Astrocyte (in vitro differentiated cells and primary cell): ENCODE data around the gene HLA-DQB1. TPM values are rescaled to one million over a fixed set of nuclear protein-coding genes. Genes with fewer than 3 reads are reported as not detected.
A peak's percentile ranks its signal among the peaks of the same experiment; 100 is the strongest.
"Not testable (repeated sequence)": the region's sequence is repeated elsewhere in the genome, so short reads cannot be mapped to it uniquely, and the experiment has no call there.

Experiments
- DNase-seq: peaks from one replicate; pipeline ENCODE4 v3.0.0-alpha.2; 2010; ENCODE audit warnings: low read depth
- FAIRE-seq: peaks from 2 replicates; lab custom pipeline; 2011; peaks lifted over from hg19 to GRCh38; lab: Jason Lieb, UNC
- H2AFZ ChIP-seq: 2 replicates; pipeline ENCODE4 v1.6.0; 2012; ENCODE audit warnings: low read depth, low read length, inconsistent platforms
- H3K27ac ChIP-seq: 2 replicates; pipeline ENCODE4 v1.5.1; 2011; ENCODE audit warnings: low read depth, low read length, inconsistent platforms
- H3K27me3 ChIP-seq: 2 replicates; pipeline ENCODE4 v1.6.0; 2011; ENCODE audit warnings: low read length, inconsistent platforms; ENCODE audit not compliant: insufficient read depth
- H3K36me3 ChIP-seq: 2 replicates; pipeline ENCODE4 v1.5.1; 2011; ENCODE audit warnings: low read length, inconsistent platforms; ENCODE audit not compliant: insufficient read depth
- H3K4me1 ChIP-seq: 2 replicates; pipeline ENCODE4 v1.5.1; 2011; ENCODE audit warnings: low read length, inconsistent platforms; ENCODE audit not compliant: insufficient read depth
- H3K4me2 ChIP-seq: 2 replicates; pipeline ENCODE4 v1.6.0; 2012; ENCODE audit warnings: low read length, inconsistent platforms
- H3K4me3 ChIP-seq: 2 replicates; pipeline ENCODE4 v1.5.1; 2011; ENCODE audit warnings: low read depth, mild to moderate bottlenecking, low read length, inconsistent platforms; ENCODE audit not compliant: insufficient read depth
- H3K79me2 ChIP-seq: 2 replicates; pipeline ENCODE4 v1.6.0; 2012; ENCODE audit warnings: mild to moderate bottlenecking, low read length, inconsistent platforms; ENCODE audit not compliant: insufficient read depth
- H3K9ac ChIP-seq: 2 replicates; pipeline ENCODE4 v1.6.0; 2012; ENCODE audit warnings: mild to moderate bottlenecking, low read length, inconsistent platforms
- H3K9me3 ChIP-seq: 2 replicates; pipeline ENCODE4 v1.5.1; 2012; ENCODE audit warnings: low read depth, mild to moderate bottlenecking, low read length, inconsistent platforms; ENCODE audit not compliant: insufficient read depth
- H4K20me1 ChIP-seq: 2 replicates; pipeline ENCODE4 v1.6.0; 2012; ENCODE audit warnings: low read length, inconsistent platforms; ENCODE audit not compliant: insufficient read depth
- H3K27ac Mint-ChIP-seq: one replicate; pipeline ENCODE4 v1.8.0; 2021; ENCODE audit warnings: mild to moderate bottlenecking, mixed read lengths; ENCODE audit not compliant: unreplicated experiment
- H3K27me3 Mint-ChIP-seq: one replicate; pipeline ENCODE4 v1.8.0; 2021; ENCODE audit warnings: low read depth, mixed read lengths; ENCODE audit not compliant: unreplicated experiment
- H3K36me3 Mint-ChIP-seq: one replicate; pipeline ENCODE4 v1.8.0; 2021; ENCODE audit warnings: low read depth, mixed read lengths; ENCODE audit not compliant: unreplicated experiment
- H3K4me1 Mint-ChIP-seq: one replicate; pipeline ENCODE4 v1.8.0; 2021; ENCODE audit warnings: low read depth, mixed read lengths; ENCODE audit not compliant: unreplicated experiment
- H3K4me3 Mint-ChIP-seq: one replicate; pipeline ENCODE4 v1.8.0; 2021; ENCODE audit warnings: mild to moderate bottlenecking, moderate library complexity, mixed read lengths; ENCODE audit not compliant: unreplicated experiment
- H3K9me3 Mint-ChIP-seq: one replicate; pipeline ENCODE4 v1.8.0; 2021; ENCODE audit warnings: mild to moderate bottlenecking, mixed read lengths; ENCODE audit not compliant: unreplicated experiment
- EZH2 ChIP-seq: IDR thresholded peaks from 2 replicates; pipeline ENCODE4 v1.6.1; 2012; ENCODE audit warnings: mild to moderate bottlenecking, low read length, inconsistent platforms; ENCODE audit not compliant: insufficient read depth
- total RNA-seq: library from RNA; stranded (reverse); gene quantifications from 2 replicates; pipeline ENCODE4 v1.2.1, GENCODE V29; 2021
- TF ChIP-seq, protein P1 (sequence below): IDR thresholded peaks from 2 replicates; pipeline ENCODE4 v1.5.1; 2011; ENCODE audit warnings: low read depth, mild to moderate bottlenecking, inconsistent platforms, low read length, moderate library complexity; ENCODE audit not compliant: insufficient read depth

The HLA-DQB1 gene
- total RNA-seq, 1 donor from 2014 or later: 3.7 TPM

DNA sequence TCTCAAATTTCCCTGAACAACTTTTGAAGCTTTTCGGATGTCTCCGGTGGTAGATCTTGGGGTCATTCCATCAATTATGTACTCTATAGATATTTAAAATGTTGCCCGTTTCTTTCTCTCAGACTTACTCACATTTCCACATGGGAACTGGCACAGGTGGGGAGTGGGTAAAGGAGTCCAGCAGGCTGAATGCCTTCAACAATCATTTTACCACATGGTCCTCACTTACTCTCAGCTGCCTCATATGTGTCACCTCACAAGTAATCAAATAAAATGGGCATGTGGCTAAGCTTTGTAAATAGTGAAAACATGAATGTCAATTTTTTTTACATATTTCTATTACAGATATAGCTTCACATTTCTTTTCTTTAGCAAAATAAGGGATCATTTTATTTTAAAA, 28.6 kb downstream of the HLA-DQB1 start:
- Histone ChIP-seq H2AFZ (no peak overlapping the region), H3K4me3 (no peak overlapping the region), H4K20me1 (no peaks in the 10 kb centered on the region), H3K9ac (no peak overlapping the region), H3K27me3 (no peaks in the 10 kb centered on the region), H3K4me1 (no peaks in the 10 kb centered on the region), H3K9me3 (no peaks in the 10 kb centered on the region), H3K27ac (no peak overlapping the region), H3K36me3 (no peaks in the 10 kb centered on the region), H3K79me2 (no peaks in the 10 kb centered on the region), H3K4me2 (no peak overlapping the region)
- peaks cover 14% of the 10 kb centered on the region for H3K4me1 Mint-ChIP-seq
- no peak overlapping the region for H3K4me3 Mint-ChIP-seq
- H3K27me3 Mint-ChIP-seq: peaks cover 11% of the 10 kb centered on the region
- H3K9me3 Mint-ChIP-seq: peaks cover 2% of the 10 kb centered on the region
- peak overlapping the region; percentile 6 for H3K27ac Mint-ChIP-seq
- FAIRE-seq: no peak
- TF ChIP-seq EZH2: no peak
- H3K36me3 Mint-ChIP-seq: no peaks in the 10 kb centered on the region
- DNase-seq: no peak

DNA sequence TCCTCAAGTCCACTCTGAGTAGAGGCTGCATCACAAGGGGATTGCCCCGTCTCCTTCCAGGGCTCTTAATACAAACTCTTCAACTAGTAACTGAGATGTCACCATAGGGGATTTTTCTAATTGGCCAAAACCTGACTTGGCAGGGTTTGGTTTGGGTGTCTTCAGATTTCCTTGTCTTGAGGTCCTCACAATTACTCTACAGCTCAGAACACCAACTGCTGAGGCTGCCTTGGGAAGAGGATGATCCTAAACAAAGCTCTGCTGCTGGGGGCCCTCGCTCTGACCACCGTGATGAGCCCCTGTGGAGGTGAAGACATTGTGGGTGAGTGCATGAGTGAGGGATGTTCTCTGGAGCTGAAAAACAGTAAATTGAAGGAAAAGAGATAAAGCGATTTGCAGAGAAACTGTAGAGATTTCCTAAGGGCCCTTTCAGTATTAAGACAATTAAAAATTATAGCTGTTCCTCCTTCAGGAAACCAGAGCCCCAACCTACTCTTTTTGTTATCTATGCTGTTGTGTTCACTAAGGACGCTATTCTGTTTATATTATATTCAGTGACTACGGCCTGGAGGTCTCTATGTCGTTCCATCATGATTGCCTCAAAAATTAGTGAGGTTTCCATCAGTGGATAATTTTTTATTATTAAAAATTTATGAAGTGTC, 29.1 kb downstream of the HLA-DQB1 start, which contains the start of gene HLA-DQA1:
Gene HLA-DQA1, plus strand, starts transcription at position 188 of the 662 bp plus-strand sequence. Its CDS starts 53 bp downstream, at position 241.
- no peaks in the 10 kb centered on the region for H3K27me3 ChIP-seq
- no peak within 1 kb of the TSS for H2AFZ ChIP-seq
- no peaks in the 10 kb centered on the region for H4K20me1 ChIP-seq
- peaks cover 2% of the 10 kb centered on the region for H3K9me3 Mint-ChIP-seq
- H3K27ac Mint-ChIP-seq: peak within 1 kb of the TSS; percentile 79
- no peaks in the 10 kb centered on the region for H3K36me3 Mint-ChIP-seq
- no peak within 1 kb of the TSS for H3K4me2 ChIP-seq
- H3K9me3 ChIP-seq: no peaks in the 10 kb centered on the region
- H3K4me3 Mint-ChIP-seq: no peak within 1 kb of the TSS
- no peak for TF ChIP-seq EZH2
- TF ChIP-seq, protein P1, sequence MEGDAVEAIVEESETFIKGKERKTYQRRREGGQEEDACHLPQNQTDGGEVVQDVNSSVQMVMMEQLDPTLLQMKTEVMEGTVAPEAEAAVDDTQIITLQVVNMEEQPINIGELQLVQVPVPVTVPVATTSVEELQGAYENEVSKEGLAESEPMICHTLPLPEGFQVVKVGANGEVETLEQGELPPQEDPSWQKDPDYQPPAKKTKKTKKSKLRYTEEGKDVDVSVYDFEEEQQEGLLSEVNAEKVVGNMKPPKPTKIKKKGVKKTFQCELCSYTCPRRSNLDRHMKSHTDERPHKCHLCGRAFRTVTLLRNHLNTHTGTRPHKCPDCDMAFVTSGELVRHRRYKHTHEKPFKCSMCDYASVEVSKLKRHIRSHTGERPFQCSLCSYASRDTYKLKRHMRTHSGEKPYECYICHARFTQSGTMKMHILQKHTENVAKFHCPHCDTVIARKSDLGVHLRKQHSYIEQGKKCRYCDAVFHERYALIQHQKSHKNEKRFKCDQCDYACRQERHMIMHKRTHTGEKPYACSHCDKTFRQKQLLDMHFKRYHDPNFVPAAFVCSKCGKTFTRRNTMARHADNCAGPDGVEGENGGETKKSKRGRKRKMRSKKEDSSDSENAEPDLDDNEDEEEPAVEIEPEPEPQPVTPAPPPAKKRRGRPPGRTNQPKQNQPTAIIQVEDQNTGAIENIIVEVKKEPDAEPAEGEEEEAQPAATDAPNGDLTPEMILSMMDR: no peak
- no peaks in the 10 kb centered on the region for H3K36me3 ChIP-seq
- no peak within 1 kb of the TSS for H3K9ac ChIP-seq
- no peak within 1 kb of the TSS for H3K4me3 ChIP-seq
- no peaks in the 10 kb centered on the region for H3K79me2 ChIP-seq
- no peak within 1 kb of the TSS for H3K27ac ChIP-seq
- no peak for FAIRE-seq
- H3K27me3 Mint-ChIP-seq: peaks cover 12% of the 10 kb centered on the region
- H3K4me1 ChIP-seq: no peaks in the 10 kb centered on the region
- H3K4me1 Mint-ChIP-seq: peaks cover 14% of the 10 kb centered on the region
- DNase-seq: no peak

DNA sequence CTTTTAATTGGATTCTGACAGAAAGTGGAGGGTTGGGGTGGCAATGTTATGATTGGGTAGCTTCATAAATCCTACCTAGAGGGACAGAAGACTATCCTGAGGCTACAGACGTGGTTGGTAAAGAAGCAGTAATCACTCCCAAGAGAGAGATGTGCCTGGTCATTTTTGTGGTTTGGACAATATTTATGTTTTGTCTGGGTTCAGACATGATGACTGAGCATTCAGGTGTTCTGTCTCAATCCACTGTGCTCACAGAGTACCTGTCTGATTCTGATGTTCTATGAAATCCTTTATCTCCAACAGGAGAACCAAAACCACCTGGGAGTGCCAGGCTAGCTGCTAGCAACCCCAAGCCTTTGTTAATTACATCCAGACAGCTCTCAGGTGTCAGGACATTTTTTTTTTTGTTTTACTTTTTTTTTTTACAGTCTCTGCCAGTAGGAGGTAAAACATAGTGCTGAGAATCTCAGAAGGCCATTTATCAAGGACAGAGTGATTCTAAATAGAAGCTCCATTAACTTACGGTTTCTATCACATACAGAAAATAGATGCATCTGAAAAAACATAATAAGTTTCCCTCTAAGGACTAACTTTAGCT, 30.8 kb downstream of the HLA-DQB1 start:
- Mint-ChIP-seq H3K4me3 (peak overlapping the region; percentile 41), H3K4me1 (peaks cover 14% of the 10 kb centered on the region), H3K27ac (peak overlapping the region; percentile 79), H3K9me3 (peaks cover 2% of the 10 kb centered on the region), H3K36me3 (no peaks in the 10 kb centered on the region), H3K27me3 (peaks cover 9% of the 10 kb centered on the region)
- H4K20me1 ChIP-seq: no peaks in the 10 kb centered on the region
- no peaks in the 10 kb centered on the region for H3K4me1 ChIP-seq
- H3K9me3 ChIP-seq: no peaks in the 10 kb centered on the region
- no peak overlapping the region for H3K4me3 ChIP-seq
- H3K9ac ChIP-seq: no peak overlapping the region
- no peak overlapping the region for H3K4me2 ChIP-seq
- H2AFZ ChIP-seq: no peak overlapping the region
- H3K79me2 ChIP-seq: no peaks in the 10 kb centered on the region
- no peak for FAIRE-seq
- H3K27me3 ChIP-seq: no peaks in the 10 kb centered on the region
- TF ChIP-seq, protein P1: no peak
- no peak for TF ChIP-seq EZH2
- no peak for DNase-seq
- H3K27ac ChIP-seq: no peak overlapping the region
- H3K36me3 ChIP-seq: no peaks in the 10 kb centered on the region

DNA sequence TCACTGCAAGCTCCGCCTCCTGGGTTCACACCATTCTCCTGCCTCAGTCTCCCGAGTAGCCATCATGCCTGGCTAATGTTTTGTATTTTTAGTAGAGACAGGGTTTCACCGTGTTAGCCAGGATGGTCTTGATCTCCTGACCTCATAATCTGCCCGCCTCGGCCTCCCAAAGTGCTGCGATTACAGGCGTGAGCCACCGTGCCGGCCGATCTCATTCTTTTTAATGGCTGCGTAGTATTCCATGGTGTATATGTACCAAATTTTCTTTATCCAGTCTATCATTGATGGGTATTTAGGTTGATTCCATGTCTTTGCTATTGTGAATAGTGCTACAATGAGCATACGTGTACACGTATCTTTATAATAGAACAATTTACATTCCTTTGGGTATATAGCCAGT, 36.7 kb downstream of the HLA-DQB1 start:
- not testable (repeated sequence) for H3K27me3 Mint-ChIP-seq, DNase-seq, H3K9me3 ChIP-seq, H3K27ac Mint-ChIP-seq, H3K9me3 Mint-ChIP-seq, H3K36me3 Mint-ChIP-seq, H3K4me1 ChIP-seq, H3K79me2 ChIP-seq, H4K20me1 ChIP-seq, H3K9ac ChIP-seq, FAIRE-seq, H3K4me3 ChIP-seq, H3K4me3 Mint-ChIP-seq, H2AFZ ChIP-seq, H3K36me3 ChIP-seq, H3K4me1 Mint-ChIP-seq, H3K4me2 ChIP-seq, H3K27ac ChIP-seq, H3K27me3 ChIP-seq
